ENCODE data around the gene JARID2. TPM values are rescaled to one million over a fixed set of nuclear protein-coding genes. Genes with fewer than 3 reads are reported as not detected.

The JARID2 gene
- total and polyA plus RNA-seq, 2 of the 8 experiments (the other 6 are each of a cell fraction or from before 2014, with no cell fraction given) = 60.1 to 239 TPM

- FAIRE-seq = no peak
- TF ChIP-seq CHD2 (IDR thresholded peaks at IDR 0.05; ENCODE audit: low read length) (no peak), KDM4A (IDR thresholded peaks at IDR 0.05; ENCODE audit: low read depth, low read length, severe bottlenecking) (no peak), RAD21 (IDR thresholded peaks at IDR 0.05 in 1 of 2, conservative IDR thresholded peaks at IDR 0.05 in 1 of 2; ENCODE audit: low read depth in 2 of 2, low read length in 2 of 2) (no peak), TAF7 (optimal IDR thresholded peaks at IDR 0.05; ENCODE audit: borderline replicate concordance, low read depth, low read length) (no peak), RBBP5 (IDR thresholded peaks at IDR 0.05; ENCODE audit: borderline replicate concordance, low read depth, low read length) (no peak), POLR2AphosphoS5 (IDR thresholded peaks at IDR 0.05; ENCODE audit: low read depth, low read length) (no peak), ASH2L (IDR thresholded peaks at IDR 0.05; ENCODE audit: low read length) (no peak), KDM5A (IDR thresholded peaks at IDR 0.05; ENCODE audit: low read length) (no peak), GTF2F1 (IDR thresholded peaks at IDR 0.05; ENCODE audit: borderline replicate concordance, low read depth, low read length) (no peak), EGR1 (IDR thresholded peaks at IDR 0.05; ENCODE audit: borderline replicate concordance, low read depth, low read length) (no peak)
These were observed 181.6 kb downstream of the JARID2 start for GRCh38 chr6:15427331-15428070.

More at GRCh38 chr6:15427331-15428070, 181.6 kb downstream of the JARID2 start:
- Histone ChIP-seq H3K27me3 (replicated peaks in 1 of 4; ENCODE audit: control insufficient read depth in 3 of 4, extremely low read depth in 1 of 4, insufficient read depth in 3 of 4, low read length in 3 of 4) (no peaks in the 10 kb centered on the region), H2AFZ (ENCODE audit: low read length) (no peak overlapping the region), H3K9me3 (ENCODE audit: insufficient read depth in 2 of 2, low read depth in 1 of 2, low read length in 1 of 2) (no peaks in the 10 kb centered on the region), H3K56ac (replicated peaks; ENCODE audit: insufficient read length, low read depth, low read length) (no peak overlapping the region), H3K27ac (ENCODE audit: low read depth, low read length) (no peak overlapping the region), H4K20me1 (replicated peaks in 1 of 2; ENCODE audit: control insufficient read depth in 1 of 2, insufficient read depth in 2 of 2, low read length in 2 of 2) (peaks cover 60 to 80% of the 10 kb centered on the region in 2 experiments), H2BK15ac (ENCODE audit: low read length) (no peak overlapping the region), H4K5ac (ENCODE audit: insufficient read length, low read depth, low read length) (no peak overlapping the region), H3K4me3 (ENCODE audit: extremely low read depth in 1 of 4, insufficient read depth in 2 of 4, low read depth in 3 of 4, low read length in 4 of 4) (no peak overlapping the region), H4K91ac (replicated peaks; ENCODE audit: insufficient read length, low read length) (no peak overlapping the region), H3K23me2 (ENCODE audit: low read depth, low read length) (no peaks in the 10 kb centered on the region), H2BK5ac (ENCODE audit: low read depth, low read length) (no peak overlapping the region), H3K9ac (replicated peaks in 1 of 4; ENCODE audit: extremely low read depth in 1 of 4, low read depth in 3 of 4, low read length in 3 of 4) (no peak overlapping the region), H4K8ac (ENCODE audit: extremely low read depth, insufficient read depth, low read length) (no peak overlapping the region), H2BK12ac (ENCODE audit: low read depth, low read length) (no peak overlapping the region), H3K23ac (ENCODE audit: insufficient read length) (no peak overlapping the region), H3K14ac (ENCODE audit: insufficient read length) (no peak overlapping the region), H3K4ac (replicated peaks; ENCODE audit: insufficient read length, low read depth, low read length) (no peak overlapping the region), H3K79me2 (ENCODE audit: control insufficient read depth in 1 of 2, insufficient read depth in 2 of 2, low read length in 2 of 2) (peaks cover 73 to 100% of the 10 kb centered on the region in 2 experiments), H2BK20ac (ENCODE audit: low read length) (no peak overlapping the region), H2BK120ac (replicated peaks; ENCODE audit: low read depth, low read length) (no peak overlapping the region), H3K4me2 (ENCODE audit: insufficient read depth in 1 of 2, low read depth in 2 of 2, low read length in 2 of 2) (no peak overlapping the region), H3K36me3 (ENCODE audit: control insufficient read depth in 2 of 4, insufficient read depth in 4 of 4, low read length in 3 of 4) (peaks cover 0 to 4% (median under 1%) of the 10 kb centered on the region in 4 experiments; a peak in 2 of 8 replicates), H2AK5ac (ENCODE audit: low read depth, low read length) (no peak overlapping the region), H3K4me1 (replicated peaks in 1 of 4; ENCODE audit: control insufficient read depth in 3 of 4, insufficient read depth in 4 of 4, low read length in 3 of 4) (peaks cover 9 to 51% (median 23%) of the 10 kb centered on the region in 4 experiments), H3K79me1 (ENCODE audit: low read depth, low read length) (peaks cover 23% of the 10 kb centered on the region), H3K18ac (ENCODE audit: extremely low read depth, low read length) (no peak overlapping the region)
- CTCF ChIA-PET (ENCODE audit: partially characterized antibody) = interaction anchor here (1.3 to 2.3 kb wide), 2 partner anchors 13 to 17 kb away, joined by 3 to 12 read pairs; no protein-coding TSS in a partner anchor
- POLR2A ChIA-PET (ENCODE audit: partially characterized antibody) = interaction anchor here (1.9 kb wide), 1 partner anchor 16 kb away, joined by 3 read pairs; no protein-coding TSS in a partner anchor
- no peak for DNase-seq (ENCODE audit: low read depth in 1 of 2, low spot score in 2 of 2)
- WGBS, 2 experiments (ENCODE audit: extremely low coverage in 1 of 2, insufficient coverage in 1 of 2, insufficient read length in 1 of 2, insufficient replicate concordance in 2 of 2, low coverage in 1 of 2, low lambda C conversion rate in 2 of 2, missing lambda C conversion rate in 1 of 2) = 92% methylated on average over 5 of the region's 5 CpGs; no CpG with 5 or more reads in 1 of the 2 experiments
